ENCODE data around the gene MRPL58. TPM values are rescaled to one million over a fixed set of nuclear protein-coding genes. Genes with fewer than 3 reads are reported as not detected.

MRPL58 gene
- total RNA-seq, 1 experiment from 2014 or later = 41.0 TPM

DNA sequence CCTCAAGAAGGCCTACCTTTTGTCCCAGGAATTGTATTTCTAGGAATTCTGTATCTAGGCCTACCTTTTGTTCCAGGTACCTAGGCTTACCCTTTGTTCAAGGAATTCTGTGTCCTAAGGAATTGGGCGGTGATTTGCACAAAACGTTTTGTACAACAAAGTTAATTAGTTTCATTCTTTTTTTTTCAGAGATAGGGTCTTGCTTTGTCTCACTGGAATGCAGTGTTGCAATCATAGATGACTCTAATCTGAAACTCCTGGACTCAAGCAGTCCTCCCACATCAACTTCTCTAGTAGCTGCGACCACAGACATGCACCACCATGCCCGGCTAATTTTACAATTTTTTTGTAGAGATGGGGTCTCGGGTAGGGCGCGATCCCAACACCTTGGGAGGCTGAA, 18.0 kb upstream of the MRPL58 start:
- no peak overlapping the region for H3K4ac ChIP-seq (ENCODE audit: low read depth, low read length)
- H2BK120ac ChIP-seq (ENCODE audit: low read depth, low read length, poor library complexity, severe bottlenecking) = no peak overlapping the region
- no peak overlapping the region for H3K14ac ChIP-seq (ENCODE audit: insufficient read depth, low read length)
- H3K56ac ChIP-seq (ENCODE audit: insufficient read length, low read depth, low read length) = no peak overlapping the region
- no peak overlapping the region for H3K27ac ChIP-seq (ENCODE audit: insufficient read length, low read depth, low read length)
- H4K91ac ChIP-seq (ENCODE audit: insufficient read length, low read depth, low read length) = no peak overlapping the region
- H3K9me3 ChIP-seq (ENCODE audit: control insufficient read depth, low read depth, low read length) = no peaks in the 10 kb centered on the region
- WGBS (ENCODE audit: extremely low coverage, insufficient read length, low lambda C conversion rate) = no CpG with 5 or more reads among the region's 7 CpGs
- Mint-ChIP-seq H3K27me3 (ENCODE audit: low read depth) (no peaks in the 10 kb centered on the region), H3K4me1 (peaks cover 3% of the 10 kb centered on the region in 2 experiments; a peak in 2 of 4 replicates), H3K27ac (no peak overlapping the region), H3K36me3 (ENCODE audit: insufficient read depth in 1 of 3, low read depth in 3 of 3) (peaks cover 0 to 10% (median 9%) of the 10 kb centered on the region in 3 experiments; a peak in 3 of 7 replicates), H3K9me3 (no peaks in the 10 kb centered on the region; a peak in 1 of 5 replicates), H3K4me3 (no peak overlapping the region)
- no peak overlapping the region for H4K8ac ChIP-seq (replicated peaks; ENCODE audit: insufficient read length, low read depth, low read length)
- no peaks in the 10 kb centered on the region for H3K27me3 ChIP-seq (ENCODE audit: insufficient read depth, low read length)
- DNase-seq = no peak
- H3K23me2 ChIP-seq (ENCODE audit: insufficient read length, low read depth, low read length, poor library complexity, severe bottlenecking) = no peaks in the 10 kb centered on the region
- H3K18ac ChIP-seq (ENCODE audit: insufficient read length, low read depth, low read length) = no peak overlapping the region
- no peak overlapping the region for H2AK5ac ChIP-seq (ENCODE audit: insufficient read length, low read length)
- H3K79me2 ChIP-seq (ENCODE audit: insufficient read depth, low read length) = peaks cover 6% of the 10 kb centered on the region; the same call in 1 of the 2 replicates
- H3T11ph ChIP-seq (ENCODE audit: low read length) = no peak overlapping the region
- H3K23ac ChIP-seq (ENCODE audit: insufficient read length, low read depth, low read length) = no peak overlapping the region
- no peak overlapping the region for H2BK12ac ChIP-seq (ENCODE audit: insufficient read length, low read depth, low read length)
- H2BK5ac ChIP-seq (ENCODE audit: insufficient read length, low read length) = no peak overlapping the region
- H2BK20ac ChIP-seq (ENCODE audit: low read depth, low read length, poor library complexity, severe bottlenecking) = no peak overlapping the region
- peaks cover 4% of the 10 kb centered on the region for H3K79me1 ChIP-seq (ENCODE audit: insufficient read depth, low read depth, low read length, poor library complexity, severe bottlenecking)
- no peak overlapping the region for H3K4me2 ChIP-seq (ENCODE audit: insufficient read depth, insufficient read length, low read length)
- TF ChIP-seq, protein P1, sequence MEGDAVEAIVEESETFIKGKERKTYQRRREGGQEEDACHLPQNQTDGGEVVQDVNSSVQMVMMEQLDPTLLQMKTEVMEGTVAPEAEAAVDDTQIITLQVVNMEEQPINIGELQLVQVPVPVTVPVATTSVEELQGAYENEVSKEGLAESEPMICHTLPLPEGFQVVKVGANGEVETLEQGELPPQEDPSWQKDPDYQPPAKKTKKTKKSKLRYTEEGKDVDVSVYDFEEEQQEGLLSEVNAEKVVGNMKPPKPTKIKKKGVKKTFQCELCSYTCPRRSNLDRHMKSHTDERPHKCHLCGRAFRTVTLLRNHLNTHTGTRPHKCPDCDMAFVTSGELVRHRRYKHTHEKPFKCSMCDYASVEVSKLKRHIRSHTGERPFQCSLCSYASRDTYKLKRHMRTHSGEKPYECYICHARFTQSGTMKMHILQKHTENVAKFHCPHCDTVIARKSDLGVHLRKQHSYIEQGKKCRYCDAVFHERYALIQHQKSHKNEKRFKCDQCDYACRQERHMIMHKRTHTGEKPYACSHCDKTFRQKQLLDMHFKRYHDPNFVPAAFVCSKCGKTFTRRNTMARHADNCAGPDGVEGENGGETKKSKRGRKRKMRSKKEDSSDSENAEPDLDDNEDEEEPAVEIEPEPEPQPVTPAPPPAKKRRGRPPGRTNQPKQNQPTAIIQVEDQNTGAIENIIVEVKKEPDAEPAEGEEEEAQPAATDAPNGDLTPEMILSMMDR (conservative IDR thresholded peaks at IDR 0.05) = no peak
- no peaks in the 10 kb centered on the region; the same call in 1 of the 2 replicates for H3K4me1 ChIP-seq (ENCODE audit: insufficient read depth, low read length)
- no peak overlapping the region for H2BK15ac ChIP-seq (ENCODE audit: low read depth, low read length)
- H4K20me1 ChIP-seq (ENCODE audit: control insufficient read depth, insufficient read depth, insufficient read length) = no peaks in the 10 kb centered on the region
- H4K5ac ChIP-seq (ENCODE audit: insufficient read length, low read depth, low read length) = no peak overlapping the region
- H2AFZ ChIP-seq (ENCODE audit: low read length) = no peak overlapping the region
- no peak overlapping the region for H3K9ac ChIP-seq (ENCODE audit: extremely low read depth, insufficient read length, low read length)
